Measurements from ENCODE around the gene TRIP13. TPM values are rescaled to one million over a fixed set of nuclear protein-coding genes. Genes with fewer than 3 reads are reported as not detected.

TRIP13 gene
- total RNA-seq, 1 experiment from 2014 or later: 69.0 TPM

DNA sequence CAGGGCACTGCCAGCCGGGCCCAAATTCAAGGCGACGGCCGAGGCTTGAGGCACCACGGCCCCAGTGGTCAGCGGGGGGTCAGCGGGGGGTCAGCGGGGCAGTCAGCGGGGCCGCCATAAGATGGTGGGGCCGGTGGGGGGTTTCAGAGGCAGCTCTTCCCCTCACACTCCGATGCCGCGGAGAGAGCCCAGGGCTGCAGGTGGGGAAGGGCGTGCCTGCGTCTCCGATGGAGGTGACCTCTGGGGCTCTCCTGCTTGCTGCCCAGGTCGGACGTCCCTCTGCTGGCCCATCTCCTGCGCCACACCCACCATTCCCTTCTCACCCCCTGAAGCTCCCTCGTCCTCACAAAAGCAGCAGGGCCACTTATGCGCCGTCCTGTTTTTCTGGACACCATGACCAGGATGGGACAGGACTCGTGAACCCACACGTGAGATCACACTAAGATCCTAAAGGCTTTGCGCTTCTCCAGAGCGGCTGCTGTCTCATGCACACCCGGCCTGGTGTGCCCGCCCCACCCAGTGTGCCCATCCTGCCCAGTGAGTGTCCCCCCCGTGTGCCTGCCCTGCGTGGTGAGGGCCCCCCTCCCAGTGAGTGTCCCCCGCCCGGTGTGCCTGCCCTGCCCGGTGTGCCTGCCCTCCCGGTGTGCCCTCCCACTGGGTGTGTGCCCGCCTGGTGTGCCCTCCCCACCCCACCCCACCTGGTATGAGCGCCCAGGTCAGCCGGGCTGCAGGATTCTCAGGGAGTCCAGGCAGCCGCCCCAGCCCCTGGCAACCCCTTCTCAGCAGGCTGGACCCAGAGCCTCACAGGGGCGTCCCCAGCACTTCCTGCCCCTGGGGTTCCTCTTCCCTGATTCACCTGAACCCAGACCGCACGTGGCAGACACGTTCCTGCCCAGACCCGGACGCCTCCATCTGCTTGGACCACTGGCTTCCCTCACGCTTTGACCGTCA lies 67.2 kb downstream of the TRIP13 start:
- no peaks in the 10 kb centered on the region for H3K9me2 ChIP-seq (replicated peaks; ENCODE audit: low read length)
- no peaks in the 10 kb centered on the region for H3K79me2 ChIP-seq (ENCODE audit: low read length)
- POLR2A ChIA-PET (ENCODE audit: unreplicated experiment): no interaction called here
- TF ChIP-seq EZH2phosphoT487 (IDR thresholded peaks at IDR 0.05; ENCODE audit: borderline replicate concordance, low read length) (no peak), EZH2 (IDR thresholded peaks at IDR 0.05; ENCODE audit: low read length, unreplicated experiment) (no peak)
- TF ChIP-seq, protein P1, sequence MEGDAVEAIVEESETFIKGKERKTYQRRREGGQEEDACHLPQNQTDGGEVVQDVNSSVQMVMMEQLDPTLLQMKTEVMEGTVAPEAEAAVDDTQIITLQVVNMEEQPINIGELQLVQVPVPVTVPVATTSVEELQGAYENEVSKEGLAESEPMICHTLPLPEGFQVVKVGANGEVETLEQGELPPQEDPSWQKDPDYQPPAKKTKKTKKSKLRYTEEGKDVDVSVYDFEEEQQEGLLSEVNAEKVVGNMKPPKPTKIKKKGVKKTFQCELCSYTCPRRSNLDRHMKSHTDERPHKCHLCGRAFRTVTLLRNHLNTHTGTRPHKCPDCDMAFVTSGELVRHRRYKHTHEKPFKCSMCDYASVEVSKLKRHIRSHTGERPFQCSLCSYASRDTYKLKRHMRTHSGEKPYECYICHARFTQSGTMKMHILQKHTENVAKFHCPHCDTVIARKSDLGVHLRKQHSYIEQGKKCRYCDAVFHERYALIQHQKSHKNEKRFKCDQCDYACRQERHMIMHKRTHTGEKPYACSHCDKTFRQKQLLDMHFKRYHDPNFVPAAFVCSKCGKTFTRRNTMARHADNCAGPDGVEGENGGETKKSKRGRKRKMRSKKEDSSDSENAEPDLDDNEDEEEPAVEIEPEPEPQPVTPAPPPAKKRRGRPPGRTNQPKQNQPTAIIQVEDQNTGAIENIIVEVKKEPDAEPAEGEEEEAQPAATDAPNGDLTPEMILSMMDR (conservative IDR thresholded peaks at IDR 0.05; ENCODE audit: low read depth, low read length): no peak
- peaks cover 13% of the 10 kb centered on the region; the same call in 1 of the 2 replicates for H3K27me3 ChIP-seq (ENCODE audit: low read length)
- H3K36me3 ChIP-seq (ENCODE audit: low read depth, low read length): no peaks in the 10 kb centered on the region
- H3K9me3 ChIP-seq (ENCODE audit: low read length): no peaks in the 10 kb centered on the region
- H3K9ac ChIP-seq (ENCODE audit: low read length): no peak overlapping the region
- DNase-seq (no peak), ATAC-seq (no peak)
- intact Hi-C loops (cut with micrococcal nuclease): no loop called here
- no peaks in the 10 kb centered on the region for H4K20me1 ChIP-seq (ENCODE audit: low read length)
- no peak overlapping the region for H3K4me3 ChIP-seq (ENCODE audit: low read length)
- peak overlapping the region; percentile 71 for H3K4me2 ChIP-seq (ENCODE audit: low read length)
- H2AFZ ChIP-seq (ENCODE audit: low read length): no peak overlapping the region
- BruUV-seq (replicated peaks): no TSS peak
- CTCF ChIA-PET: no interaction called here
- peaks cover 33% of the 10 kb centered on the region for H3K4me1 ChIP-seq (ENCODE audit: insufficient read depth, low read length)
- no peaks in the 10 kb centered on the region for H3F3A ChIP-seq (ENCODE audit: low read length, unreplicated experiment)
- H3K27ac ChIP-seq (ENCODE audit: low read length): no peak overlapping the region

DNA sequence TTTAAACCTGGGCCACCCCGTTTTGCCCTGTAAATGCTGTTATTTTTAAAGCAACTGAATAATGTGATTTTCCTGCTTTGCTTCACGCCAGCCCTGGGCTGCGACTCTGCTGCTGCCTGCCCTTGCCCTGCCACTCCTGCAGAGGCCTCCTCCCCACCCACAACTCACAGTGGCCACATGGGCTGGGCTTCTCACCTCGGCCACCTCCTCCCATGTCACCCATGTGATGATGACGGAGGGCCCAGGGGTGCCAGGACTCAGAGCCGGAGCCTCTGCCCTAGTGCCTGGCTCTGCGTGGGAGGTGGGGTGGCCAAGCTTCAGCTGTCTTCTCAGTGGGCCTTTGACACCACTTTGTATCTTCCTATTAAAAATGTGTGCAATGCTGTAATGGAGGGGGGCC lies 67.9 kb downstream of the TRIP13 start:
- no peak overlapping the region for H3K4me3 ChIP-seq (ENCODE audit: low read length)
- H3K9ac ChIP-seq (ENCODE audit: low read length): no peak overlapping the region
- ATAC-seq (no peak), DNase-seq (no peak)
- ChIA-PET POLR2A (ENCODE audit: unreplicated experiment) (no interaction called here), CTCF (no interaction called here)
- peaks cover 33% of the 10 kb centered on the region for H3K4me1 ChIP-seq (ENCODE audit: insufficient read depth, low read length)
- H3K27ac ChIP-seq (ENCODE audit: low read length): no peak overlapping the region
- no peaks in the 10 kb centered on the region for H3F3A ChIP-seq (ENCODE audit: low read length, unreplicated experiment)
- H3K9me3 ChIP-seq (ENCODE audit: low read length): no peaks in the 10 kb centered on the region
- peaks cover 14% of the 10 kb centered on the region for H3K27me3 ChIP-seq (ENCODE audit: low read length)
- TF ChIP-seq EZH2phosphoT487 (IDR thresholded peaks at IDR 0.05; ENCODE audit: borderline replicate concordance, low read length) (no peak), EZH2 (IDR thresholded peaks at IDR 0.05; ENCODE audit: low read length, unreplicated experiment) (no peak)
- TF ChIP-seq, protein P1 (conservative IDR thresholded peaks at IDR 0.05; ENCODE audit: low read depth, low read length): no peak
- no peak overlapping the region for H2AFZ ChIP-seq (ENCODE audit: low read length)
- intact Hi-C loops (cut with micrococcal nuclease): no loop called here
- H3K9me2 ChIP-seq (replicated peaks; ENCODE audit: low read length): no peaks in the 10 kb centered on the region
- no peaks in the 10 kb centered on the region for H3K36me3 ChIP-seq (ENCODE audit: low read depth, low read length)
- no peak overlapping the region for H3K4me2 ChIP-seq (ENCODE audit: low read length)
- no TSS peak for BruUV-seq (replicated peaks)
- no peaks in the 10 kb centered on the region for H3K79me2 ChIP-seq (ENCODE audit: low read length)
- no peaks in the 10 kb centered on the region for H4K20me1 ChIP-seq (ENCODE audit: low read length)

Measured in PC-3 (cell line).